Prostate gland (tissue), 2 donors: ENCODE measurements around the gene FBXL5.

Experiments
- POLR2A ChIP-seq: fragments of 450-650 bp; IDR thresholded peaks from one replicate; pipeline ENCODE4 v1.6.1; 2016; ENCODE audit warnings: antibody characterized with exemption, mild to moderate bottlenecking
- TF ChIP-seq, protein P1 (sequence below), 4 experiments: fragments of 200-600 bp in 2 of 4; fragments of 450-650 bp in 2 of 4; sonication (generic) in 2 of 4; IDR thresholded peaks; 1 replicate in 3 of 4; 2 replicates in 1 of 4; pipeline ENCODE4 v1.5.1; 2016 to 2019; ENCODE audit warnings: antibody characterized with exemption in 4 of 4, mild to moderate bottlenecking in 2 of 4, moderate library complexity in 2 of 4

DNA sequence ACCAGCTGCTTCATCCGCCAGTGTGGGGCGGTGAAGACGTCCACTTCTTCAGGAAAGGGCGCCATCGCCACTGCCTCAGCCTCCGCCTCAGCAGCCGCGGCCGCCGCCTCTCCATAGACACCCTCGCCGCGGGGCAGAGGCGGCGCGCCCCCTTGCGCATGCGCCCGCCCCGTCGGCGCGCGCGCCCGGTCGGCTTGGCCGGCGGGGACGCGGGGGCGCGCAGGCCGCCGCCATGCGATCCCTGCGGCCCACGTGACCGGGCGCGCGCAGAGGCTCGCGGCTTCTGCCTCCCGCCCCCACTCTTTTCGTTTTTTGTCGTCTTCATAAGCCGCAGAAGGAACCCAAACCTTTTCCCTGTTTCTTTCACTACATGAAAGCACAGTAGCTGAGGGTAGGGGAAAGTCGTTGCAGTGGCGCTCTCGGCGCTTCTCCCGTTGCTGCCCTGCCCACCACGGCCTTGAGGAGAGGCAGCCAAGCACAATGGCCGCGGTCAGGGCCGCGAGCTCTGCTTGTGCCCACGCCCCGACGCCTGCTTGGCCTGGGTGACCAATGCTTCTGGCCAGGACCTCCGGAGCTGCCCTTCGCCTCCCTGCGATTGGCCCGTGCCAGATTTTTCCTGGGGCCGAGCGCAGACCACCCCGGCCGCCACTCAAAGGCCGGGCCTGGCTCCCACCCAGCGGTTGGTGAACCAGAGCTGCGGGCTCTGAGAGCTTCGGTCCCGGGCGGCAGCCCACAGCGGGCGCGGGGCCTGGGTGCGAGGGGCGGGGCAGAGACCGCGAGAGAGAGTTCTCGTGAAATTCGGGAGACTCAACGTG, at the start of gene FBXL5:
- TF ChIP-seq, protein P1, sequence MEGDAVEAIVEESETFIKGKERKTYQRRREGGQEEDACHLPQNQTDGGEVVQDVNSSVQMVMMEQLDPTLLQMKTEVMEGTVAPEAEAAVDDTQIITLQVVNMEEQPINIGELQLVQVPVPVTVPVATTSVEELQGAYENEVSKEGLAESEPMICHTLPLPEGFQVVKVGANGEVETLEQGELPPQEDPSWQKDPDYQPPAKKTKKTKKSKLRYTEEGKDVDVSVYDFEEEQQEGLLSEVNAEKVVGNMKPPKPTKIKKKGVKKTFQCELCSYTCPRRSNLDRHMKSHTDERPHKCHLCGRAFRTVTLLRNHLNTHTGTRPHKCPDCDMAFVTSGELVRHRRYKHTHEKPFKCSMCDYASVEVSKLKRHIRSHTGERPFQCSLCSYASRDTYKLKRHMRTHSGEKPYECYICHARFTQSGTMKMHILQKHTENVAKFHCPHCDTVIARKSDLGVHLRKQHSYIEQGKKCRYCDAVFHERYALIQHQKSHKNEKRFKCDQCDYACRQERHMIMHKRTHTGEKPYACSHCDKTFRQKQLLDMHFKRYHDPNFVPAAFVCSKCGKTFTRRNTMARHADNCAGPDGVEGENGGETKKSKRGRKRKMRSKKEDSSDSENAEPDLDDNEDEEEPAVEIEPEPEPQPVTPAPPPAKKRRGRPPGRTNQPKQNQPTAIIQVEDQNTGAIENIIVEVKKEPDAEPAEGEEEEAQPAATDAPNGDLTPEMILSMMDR (IDR thresholded peaks at IDR 0.05) = peak in 1 of 4 experiments; percentile 19
- TF ChIP-seq POLR2A = peak; percentile 83
